HG02884 (cell line): ENCODE results near the gene MYL12A.

Experiments
- ATAC-seq: cut with Tn5 transposase; IDR thresholded peaks from one replicate; pipeline ENCODE4 v1.9.1; 2021; ENCODE audit warnings: mild to moderate bottlenecking, moderate library complexity; ENCODE audit not compliant: unreplicated experiment

The MYL12A gene

DNA sequence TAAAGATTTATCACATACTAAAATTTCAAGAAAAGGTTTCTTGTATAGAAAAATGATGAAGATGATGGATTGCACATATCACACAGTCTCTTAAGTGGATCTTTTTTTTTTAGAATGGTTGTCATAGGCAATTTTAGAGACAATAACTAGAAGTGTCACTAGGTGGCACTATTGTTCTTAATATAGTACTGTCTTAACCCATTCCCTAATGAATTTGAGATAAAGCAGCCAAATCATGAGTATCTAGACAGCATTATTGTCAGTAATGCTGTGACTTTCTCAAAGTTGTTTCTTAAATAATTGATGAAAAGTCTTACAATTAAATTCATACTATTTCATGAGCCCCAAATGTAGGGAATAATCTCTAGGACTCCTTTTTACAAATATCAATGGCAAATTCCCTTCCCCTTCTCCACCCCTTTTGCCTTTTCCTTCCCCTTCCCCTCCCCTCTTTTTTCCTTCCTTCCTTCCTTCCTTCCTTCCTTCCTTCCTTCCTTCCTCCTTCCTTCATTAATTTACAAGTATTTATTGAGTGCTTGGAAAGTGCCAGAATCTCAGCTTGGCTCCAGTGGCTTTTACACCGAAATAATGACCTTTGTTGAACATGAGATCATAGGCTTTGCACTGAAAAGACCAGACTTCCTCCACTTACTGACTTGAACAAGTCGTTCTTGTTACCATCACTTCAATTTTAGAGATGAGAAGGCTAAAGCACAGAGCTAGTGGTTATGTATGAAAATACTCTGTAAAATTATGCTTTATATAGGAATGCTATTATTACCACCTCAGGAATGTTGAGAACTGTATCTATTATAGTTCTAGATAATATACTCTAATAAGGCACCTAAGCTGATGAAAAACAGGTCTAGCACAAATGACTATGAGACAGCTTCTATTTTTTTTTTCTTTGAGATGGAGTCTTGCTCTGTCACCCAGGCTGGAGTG is 34.1 kb downstream of the MYL12A start:
- ATAC-seq, result no peak

DNA sequence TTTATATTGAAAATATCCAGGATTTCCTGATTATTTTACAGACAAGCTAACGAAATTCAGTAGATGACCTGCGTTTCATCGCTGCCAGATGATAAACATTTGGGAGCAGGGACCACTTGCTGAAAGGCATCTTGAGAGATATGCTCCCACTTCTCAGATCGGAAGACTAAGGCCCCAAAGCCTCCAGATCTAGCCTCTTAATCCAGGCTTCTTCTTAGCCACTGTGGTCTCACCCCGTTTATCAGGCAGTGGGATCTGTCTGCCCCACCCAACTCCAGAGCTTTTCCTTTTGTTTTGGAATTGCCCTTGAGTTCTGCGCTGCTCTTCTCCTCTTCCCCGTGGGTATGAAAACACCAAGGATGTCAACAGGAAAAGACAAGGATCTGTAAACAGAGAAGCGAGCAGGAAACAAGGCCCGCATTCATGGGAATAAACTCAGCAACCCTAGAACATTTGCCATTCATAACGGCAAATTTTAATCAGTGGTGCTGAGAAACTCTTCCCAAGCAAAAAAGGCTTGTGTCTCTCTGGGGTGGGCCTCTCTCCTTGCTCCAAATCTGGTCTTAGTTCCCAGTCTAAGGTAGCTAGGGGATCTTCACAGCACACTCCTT is 35.8 kb downstream of the MYL12A start:
- no peak for ATAC-seq

GRCh38 chr18:3283908-3284307 is 36.3 kb downstream of the MYL12A start:
- ATAC-seq, result no peak

GRCh38 chr18:3284501-3284900 is 36.9 kb downstream of the MYL12A start:
- no peak for ATAC-seq

DNA sequence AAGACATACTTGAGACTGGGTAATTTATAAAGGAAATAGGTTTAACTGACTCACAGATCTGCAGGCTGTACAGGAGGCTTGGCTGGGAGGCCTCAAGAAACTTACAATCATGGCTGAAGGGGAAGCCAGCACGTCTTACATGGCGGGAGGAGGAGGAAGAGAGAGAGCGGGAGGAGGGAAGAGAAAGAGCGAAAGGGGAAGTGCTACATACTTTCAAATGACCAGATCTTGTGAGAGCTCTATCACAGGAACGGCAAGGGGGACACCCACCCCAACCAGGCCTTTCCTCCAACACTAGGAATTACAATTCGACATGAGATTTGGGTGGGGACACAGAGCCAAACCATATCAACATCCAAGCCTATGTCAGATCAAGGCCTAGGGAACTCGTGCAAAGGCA is 38.6 kb downstream of the MYL12A start:
- ATAC-seq, result no peak

GRCh38 chr18:3293196-3293951 is 45.8 kb downstream of the MYL12A start:
- ATAC-seq, result no peak

GRCh38 chr18:3294435-3295080 is 47.0 kb downstream of the MYL12A start:
- ATAC-seq, result no peak

GRCh38 chr18:3297025-3297984 is 49.7 kb downstream of the MYL12A start:
- ATAC-seq, result peak; percentile 99

DNA sequence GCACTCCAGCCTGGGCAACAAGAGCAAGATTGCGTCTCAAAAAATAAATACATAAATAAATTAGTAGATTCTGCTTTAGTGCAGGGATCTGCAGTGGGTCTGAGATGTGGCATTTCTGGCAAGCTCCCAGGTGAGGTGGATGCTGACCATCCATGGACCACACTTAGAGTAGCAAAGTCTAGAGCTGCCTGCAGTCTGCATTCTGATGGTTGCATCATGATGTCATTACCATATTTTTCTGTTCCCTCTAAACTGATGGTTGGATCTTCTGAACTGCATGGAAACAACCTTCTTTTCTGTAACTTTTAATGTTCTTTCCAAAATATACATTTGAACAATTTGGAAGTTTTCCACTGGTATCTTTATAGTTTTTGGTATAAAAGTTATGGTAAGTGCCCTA is 57.2 kb downstream of the MYL12A start:
- no peak for ATAC-seq

DNA sequence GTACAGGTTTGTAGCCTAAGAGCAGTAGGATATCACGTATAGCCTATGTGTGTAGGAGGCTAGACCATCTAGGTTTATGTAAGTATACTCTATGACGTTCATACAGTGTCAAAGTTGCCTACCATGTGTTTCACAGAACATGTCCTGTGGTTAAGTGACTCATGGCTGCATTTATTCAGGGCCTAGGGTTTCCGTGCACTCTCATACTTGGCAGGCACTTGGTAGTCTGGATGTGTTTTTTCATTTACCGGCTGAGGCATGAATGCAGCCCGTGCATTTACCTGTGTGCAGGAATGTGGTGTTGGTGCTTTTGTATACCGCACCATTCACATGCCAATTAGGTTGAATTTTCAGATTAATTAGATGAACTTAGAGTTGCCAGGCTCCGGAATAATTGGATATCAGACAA is 57.8 kb downstream of the MYL12A start:
- ATAC-seq, result no peak
